Measurements from ENCODE around the gene UFD1.

The UFD1 gene, protein sequence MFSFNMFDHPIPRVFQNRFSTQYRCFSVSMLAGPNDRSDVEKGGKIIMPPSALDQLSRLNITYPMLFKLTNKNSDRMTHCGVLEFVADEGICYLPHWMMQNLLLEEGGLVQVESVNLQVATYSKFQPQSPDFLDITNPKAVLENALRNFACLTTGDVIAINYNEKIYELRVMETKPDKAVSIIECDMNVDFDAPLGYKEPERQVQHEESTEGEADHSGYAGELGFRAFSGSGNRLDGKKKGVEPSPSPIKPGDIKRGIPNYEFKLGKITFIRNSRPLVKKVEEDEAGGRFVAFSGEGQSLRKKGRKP

GRCh38 chr22:19478901-19479354 is at the start of gene UFD1:
Gene UFD1 (minus strand): TSS chr22:19479193. CDS start chr22:19479085, 108 bp downstream.
- DNase-seq (ENCODE audit: low read depth): peak; percentile 70

GRCh38 chr22:19527861-19528417 is 48.9 kb upstream of the UFD1 start:
- no peak for DNase-seq (ENCODE audit: low read depth)

GRCh38 chr22:19527321-19527721 is 48.3 kb upstream of the UFD1 start:
- no peak for DNase-seq (ENCODE audit: low read depth)

GRCh38 chr22:19526702-19527111 is 47.7 kb upstream of the UFD1 start:
- DNase-seq (ENCODE audit: low read depth): no peak

- DNase-seq (ENCODE audit: low read depth): no peak
These were observed 47.2 kb upstream of the UFD1 start for GRCh38 chr22:19526076-19526701.

GRCh38 chr22:19525666-19526065 is 46.7 kb upstream of the UFD1 start:
- no peak for DNase-seq (ENCODE audit: low read depth)

GRCh38 chr22:19525116-19525660 is 46.2 kb upstream of the UFD1 start:
- no peak for DNase-seq (ENCODE audit: low read depth)

- DNase-seq (ENCODE audit: low read depth): no peak
These were observed 45.5 kb upstream of the UFD1 start, which contains the start of gene CLDN5 for GRCh38 chr22:19524170-19525115. Gene CLDN5 (minus strand): TSS chr22:19524410. CDS start chr22:19524255, 155 bp downstream.

DNA sequence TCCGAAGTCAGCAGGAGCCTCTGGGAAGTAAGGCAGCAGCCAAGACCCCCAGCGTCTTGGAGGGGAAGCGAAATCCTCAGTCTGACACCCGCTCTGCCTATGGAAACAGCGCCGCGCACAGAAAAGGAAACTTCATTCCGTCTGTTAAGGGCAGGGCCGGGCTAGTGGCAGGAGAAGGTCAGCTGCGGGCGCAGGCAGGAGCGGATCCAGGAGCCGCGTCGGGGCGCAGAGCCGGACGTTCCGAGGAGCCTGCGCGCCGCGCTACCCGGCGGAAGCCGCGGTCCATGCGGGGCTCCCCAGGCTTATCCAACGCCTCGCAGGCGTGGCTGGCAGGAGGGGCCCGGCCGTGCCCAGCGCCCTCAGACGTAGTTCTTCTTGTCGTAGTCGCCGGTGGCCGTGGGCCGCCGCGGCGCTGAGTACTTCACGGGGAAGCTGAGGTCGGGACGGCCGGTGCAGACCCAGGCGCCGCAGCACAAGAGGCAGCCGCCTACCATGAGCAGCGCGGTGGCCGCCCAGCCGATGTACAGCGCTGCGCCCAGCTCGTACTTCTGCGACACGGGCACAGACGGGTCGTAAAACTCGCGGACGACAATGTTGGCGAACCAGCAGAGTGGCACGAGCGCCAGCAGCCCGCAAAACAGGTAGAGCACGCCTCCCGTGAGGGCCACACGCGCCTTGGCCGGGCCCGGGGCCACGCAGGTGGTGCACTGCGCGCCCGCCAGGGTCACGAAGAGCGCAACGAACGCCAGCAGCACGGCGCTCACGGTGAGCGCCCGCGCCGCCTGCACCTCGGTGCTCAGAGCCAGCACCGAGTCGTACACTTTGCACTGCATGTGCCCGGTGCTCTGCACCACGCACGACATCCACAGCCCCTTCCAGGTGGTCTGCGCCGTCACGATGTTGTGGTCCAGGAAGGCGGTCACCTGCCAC is 44.5 kb upstream of the UFD1 start:
- DNase-seq (ENCODE audit: low read depth): no peak

DNA sequence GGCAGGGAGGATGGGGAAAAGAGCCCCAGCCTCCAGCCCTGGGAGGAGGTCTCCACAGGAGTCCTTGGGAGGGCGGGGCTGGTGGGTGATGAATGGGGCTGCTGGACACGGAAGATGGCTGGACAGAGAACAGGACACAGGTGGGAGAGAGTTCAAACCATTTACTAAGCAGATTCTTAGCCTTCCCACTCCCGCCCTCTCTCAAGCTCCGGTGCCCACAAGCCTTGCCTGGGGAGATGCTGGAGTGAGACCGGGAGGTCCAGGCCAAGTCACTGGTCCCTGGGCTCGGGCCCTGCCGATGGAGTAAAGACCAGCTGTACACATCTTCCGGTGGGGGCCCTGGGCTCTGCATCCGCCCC is 43.9 kb upstream of the UFD1 start:
- DNase-seq (ENCODE audit: low read depth): no peak

- no peak for DNase-seq (ENCODE audit: low read depth)
These were observed 43.3 kb upstream of the UFD1 start for GRCh38 chr22:19522190-19522880.

DNA sequence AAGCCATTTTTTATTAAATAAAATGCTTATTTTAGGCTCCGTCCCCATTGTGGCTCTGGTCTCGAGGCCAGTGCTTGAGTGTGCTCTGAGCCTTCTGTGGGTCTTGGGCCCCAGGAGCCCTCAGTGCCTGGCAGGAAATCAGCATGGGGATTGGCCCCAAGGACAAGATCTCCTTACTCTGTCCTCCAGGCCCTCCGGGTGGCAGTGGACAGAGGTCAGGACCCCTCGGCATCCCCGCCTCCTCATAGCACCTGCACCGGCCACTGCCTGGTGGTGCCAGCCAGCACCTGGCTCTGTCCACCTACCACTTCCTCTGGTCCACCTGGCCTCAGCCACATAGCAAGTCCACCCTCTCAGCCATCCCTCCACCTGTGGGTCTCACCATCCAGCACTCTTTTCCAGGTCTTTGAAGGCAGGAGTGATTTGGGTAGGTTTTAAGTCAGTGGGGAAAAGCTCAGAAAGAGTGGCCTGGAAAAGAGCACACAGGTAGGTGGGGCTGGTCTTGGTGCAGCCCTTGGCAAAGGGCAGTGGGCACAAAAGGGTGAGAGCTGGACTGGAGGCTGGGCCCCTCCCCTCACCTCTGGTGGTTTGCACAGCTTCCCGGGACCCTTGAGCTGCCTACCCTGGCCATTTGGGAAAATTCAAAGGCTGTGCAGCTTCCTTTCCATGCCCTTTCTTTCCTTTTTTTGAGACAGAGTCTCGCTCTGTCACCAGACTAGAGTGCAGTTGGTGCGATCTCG is 41.7 kb upstream of the UFD1 start:
- no peak for DNase-seq (ENCODE audit: low read depth)

DNA sequence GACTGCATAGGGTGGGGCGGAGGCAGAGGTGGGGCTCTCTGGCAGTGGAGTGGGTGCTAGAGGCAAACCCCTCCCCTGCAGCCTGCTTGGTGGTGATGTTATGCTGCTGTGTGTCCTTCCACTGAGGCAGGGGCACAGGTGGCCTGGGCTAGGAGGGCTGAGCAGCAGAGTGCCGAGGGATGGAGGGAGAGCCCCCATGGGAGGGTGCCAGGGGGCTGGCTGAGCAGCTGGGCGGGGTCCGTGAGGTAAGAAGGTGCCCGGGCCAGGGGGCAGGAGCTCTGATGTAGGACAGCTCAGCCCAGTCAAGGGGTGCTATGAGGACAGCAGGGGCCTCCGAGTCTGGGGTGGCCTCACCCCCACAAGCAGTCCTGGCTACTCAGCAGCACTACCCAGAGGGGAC is 41.0 kb upstream of the UFD1 start:
- no peak for DNase-seq (ENCODE audit: low read depth)

GRCh38 chr22:19519041-19519926 is 40.3 kb upstream of the UFD1 start:
- DNase-seq (ENCODE audit: low read depth): no peak

- no peak for DNase-seq (ENCODE audit: low read depth)
These were observed 39.6 kb upstream of the UFD1 start for GRCh38 chr22:19518635-19519034.

GRCh38 chr22:19517919-19518611 is 39.1 kb upstream of the UFD1 start:
- DNase-seq (ENCODE audit: low read depth): no peak

DNA sequence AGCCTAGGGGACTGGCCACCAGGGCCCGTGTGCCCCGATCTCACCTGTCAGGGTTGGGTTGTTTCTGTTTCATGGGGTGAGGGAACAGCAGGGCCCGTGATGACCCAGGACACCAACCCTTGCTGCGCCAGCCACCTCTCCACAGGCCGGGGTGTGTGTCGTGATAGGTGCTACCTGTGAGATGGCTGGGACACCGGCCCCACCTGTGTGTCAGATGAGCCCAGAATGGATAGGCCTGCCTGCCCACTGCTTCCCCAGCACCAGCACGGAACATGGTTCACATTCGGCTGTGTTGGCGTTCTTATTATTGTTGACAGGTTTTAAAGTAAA is 38.1 kb upstream of the UFD1 start:
- DNase-seq (ENCODE audit: low read depth): no peak

Measured in activated T-cell treated with anti-CD3 and anti-CD28 coated beads for 24 hours (primary cell).